ENCODE data around the gene PRX.

GRCh38 chr19:40431698-40432097, 18.5 kb upstream of the PRX start:
- TF ChIP-seq POLR2A (IDR thresholded peaks at IDR 0.05), result no peak
- no peak for TF ChIP-seq CTCF (IDR thresholded peaks at IDR 0.05)
